Stimulated activated CD8-positive, alpha-beta memory T cell treated with anti-CD3 and anti-CD28 coated beads, Interleukin-4, amount 100 ng/mL, for 4 hours (primary cell): ENCODE measurements around the gene PROSER3.
"Not testable (repeated sequence)": the region's sequence is repeated elsewhere in the genome, so short reads cannot be mapped to it uniquely, and the experiment has no call there.

ENCODE experiments used
- DNase-seq, 2 donors: peaks; one replicate each; pipeline ENCODE4 v3.0.0-alpha.2; 2020; ENCODE audit warnings: low read depth in 2 of 2, low spot score in 1 of 2

The PROSER3 gene

GRCh38 chr19:35753634-35754369 is 4.2 kb upstream of the PROSER3 start:
- no peak for DNase-seq

DNA sequence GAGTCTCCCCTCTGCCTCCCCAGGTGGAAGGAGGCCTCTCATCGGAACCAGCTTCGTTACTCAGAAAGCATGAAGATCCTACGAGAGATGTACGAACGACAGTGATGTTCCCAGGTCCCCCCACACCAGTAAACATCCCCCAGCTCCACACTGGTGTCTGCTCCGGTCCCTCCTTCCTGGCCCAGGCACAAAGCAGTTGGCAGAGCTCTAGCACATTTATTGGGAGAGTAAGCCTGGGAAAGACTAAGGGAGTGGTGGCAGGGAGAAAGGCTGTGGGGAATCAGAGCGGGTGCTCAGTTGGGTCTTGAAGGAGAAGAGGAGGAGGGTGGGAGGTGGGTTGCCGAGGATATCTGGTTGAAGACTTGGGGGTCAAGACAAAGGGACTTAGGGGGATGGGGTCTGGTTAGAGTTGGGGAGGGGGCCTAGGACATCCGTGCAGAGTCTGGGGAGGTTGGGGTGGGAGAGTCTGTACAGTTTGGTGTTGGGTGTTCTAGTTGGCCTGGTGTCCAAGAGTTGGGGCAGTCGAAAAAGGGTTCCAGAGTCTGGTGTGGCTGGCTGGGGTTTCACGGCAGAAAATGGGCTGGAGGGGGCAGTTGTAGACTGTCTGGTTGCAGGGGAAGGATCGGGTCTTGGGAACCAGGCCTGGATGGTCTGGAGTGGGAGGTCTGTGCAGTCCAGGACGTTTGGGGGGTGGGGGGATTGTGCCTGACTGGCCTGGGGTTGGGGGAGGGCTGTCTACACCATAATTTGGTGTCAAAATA is 3.4 kb upstream of the PROSER3 start:
- no peak for DNase-seq

DNA sequence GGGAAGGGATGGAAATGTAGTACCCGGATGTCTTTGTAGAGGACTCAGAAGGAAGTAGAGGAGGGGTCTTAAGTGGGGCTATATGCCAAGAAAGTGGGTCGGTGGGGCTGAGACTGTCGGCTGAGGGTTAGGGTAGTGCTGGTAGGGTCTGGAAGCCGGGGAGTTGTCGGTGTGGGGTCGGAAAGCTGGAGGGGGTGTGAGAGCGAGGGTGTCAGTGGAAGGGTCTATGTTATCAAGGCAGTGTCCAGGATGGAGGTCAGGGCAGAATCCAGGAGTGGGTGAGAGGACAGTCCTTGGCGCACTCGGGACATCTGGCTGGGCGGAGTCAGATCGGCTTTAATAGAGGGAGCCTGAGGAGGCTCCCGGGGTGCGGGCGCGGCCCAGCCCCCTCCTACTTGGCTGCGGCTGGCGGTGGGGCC is 2.8 kb upstream of the PROSER3 start:
- DNase-seq = no peak

DNA sequence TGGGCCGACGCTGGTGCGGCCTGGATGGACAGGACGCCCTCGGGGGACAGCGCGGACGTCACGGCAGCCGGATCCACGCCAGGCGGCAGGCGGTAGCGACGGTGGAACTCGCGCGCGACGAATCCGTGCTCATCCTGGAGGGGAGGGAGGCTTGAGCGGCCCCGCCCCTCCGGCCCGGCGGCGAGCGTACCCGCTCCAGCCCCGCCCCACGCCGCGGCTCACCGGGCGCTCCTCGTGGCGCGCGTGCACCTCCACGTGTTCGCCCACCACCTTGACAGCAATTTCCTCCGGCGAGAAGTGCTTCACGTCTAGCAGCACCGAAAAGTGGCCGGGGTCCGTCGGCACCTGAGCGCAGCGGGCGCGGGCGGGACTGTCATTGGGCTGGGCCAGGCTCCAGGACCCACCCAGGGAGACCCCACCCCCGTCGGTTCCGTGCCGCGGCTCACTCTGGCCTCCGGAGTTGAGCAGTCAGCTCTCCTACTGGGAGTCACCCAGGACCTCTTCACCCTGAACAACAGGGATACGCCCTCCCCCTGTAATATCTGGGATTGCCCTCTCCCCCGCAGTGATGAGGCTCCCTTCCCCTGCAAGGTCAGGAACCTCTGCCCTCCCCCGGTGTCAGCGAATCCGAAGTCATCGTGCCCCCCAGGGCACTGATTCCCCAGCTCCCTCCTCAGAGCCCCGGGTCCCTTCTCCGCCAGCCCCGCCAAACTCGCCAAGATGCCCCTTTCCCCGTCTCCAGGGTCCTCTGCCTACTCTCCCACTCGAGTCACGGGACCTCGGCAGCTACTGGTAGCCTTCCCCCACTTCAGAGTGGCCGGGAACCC is 2.2 kb upstream of the PROSER3 start:
- DNase-seq = peak in 1 of 2 donors; percentile 41

DNA sequence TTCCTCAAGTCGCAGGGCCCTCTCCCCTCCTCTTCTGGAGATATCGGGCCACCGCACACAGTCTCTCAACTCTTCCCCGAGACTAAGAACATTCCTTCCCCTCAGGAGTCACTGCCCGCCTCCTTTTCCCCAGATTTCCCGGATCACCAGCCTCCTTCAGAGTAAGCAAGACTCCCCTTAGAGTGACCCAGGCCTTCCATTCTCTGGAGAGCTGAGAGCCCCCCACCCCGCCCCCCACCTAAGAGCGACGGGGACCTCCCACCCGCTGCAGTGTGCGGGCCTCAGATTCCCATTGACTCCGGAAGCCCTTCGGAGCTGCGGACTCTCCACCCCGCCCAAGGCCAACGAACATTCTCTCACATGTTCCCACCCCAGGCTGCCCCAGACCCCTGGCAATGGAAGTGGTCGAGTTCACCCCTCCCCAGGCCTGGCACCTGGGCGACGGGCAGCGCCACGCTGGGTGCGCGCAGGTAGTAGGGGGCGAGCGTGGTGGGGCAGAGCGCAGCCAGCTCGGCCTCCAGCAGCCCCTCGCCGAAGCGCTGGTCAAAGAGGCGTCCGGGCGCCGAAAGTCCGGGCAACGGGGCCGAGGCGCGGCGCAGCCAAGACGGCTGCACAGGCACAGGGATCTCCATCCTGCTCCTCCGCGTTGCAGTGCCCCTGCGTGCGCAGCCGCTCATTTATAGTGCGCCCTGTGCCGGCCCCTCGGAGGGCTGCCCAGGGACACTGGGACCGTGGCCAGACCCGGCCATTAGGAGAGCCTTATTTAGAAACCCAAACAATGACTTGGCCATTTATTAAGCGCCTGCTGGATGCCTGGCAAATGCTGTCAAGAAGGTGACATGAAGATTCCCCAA is 1.4 kb upstream of the PROSER3 start, which contains the start of gene HSPB6:
HSPB6 (minus strand) TSS at position 653 of the 854 bp plus-strand sequence; CDS start at position 632, 21 bp downstream.
- no peak for DNase-seq

GRCh38 chr19:35757231-35757748 is 686 bp upstream of the PROSER3 start:
- no peak for DNase-seq

GRCh38 chr19:35759697-35760096 is 1.7 kb downstream of the PROSER3 start:
- no peak for DNase-seq

- no peak for DNase-seq
Measured at GRCh38 chr19:35760711-35761349, 2.9 kb downstream of the PROSER3 start.

GRCh38 chr19:35764432-35765315 is 6.7 kb downstream of the PROSER3 start:
- no peak for DNase-seq

- DNase-seq = no peak
Measured at GRCh38 chr19:35766571-35767104, 8.7 kb downstream of the PROSER3 start.

DNA sequence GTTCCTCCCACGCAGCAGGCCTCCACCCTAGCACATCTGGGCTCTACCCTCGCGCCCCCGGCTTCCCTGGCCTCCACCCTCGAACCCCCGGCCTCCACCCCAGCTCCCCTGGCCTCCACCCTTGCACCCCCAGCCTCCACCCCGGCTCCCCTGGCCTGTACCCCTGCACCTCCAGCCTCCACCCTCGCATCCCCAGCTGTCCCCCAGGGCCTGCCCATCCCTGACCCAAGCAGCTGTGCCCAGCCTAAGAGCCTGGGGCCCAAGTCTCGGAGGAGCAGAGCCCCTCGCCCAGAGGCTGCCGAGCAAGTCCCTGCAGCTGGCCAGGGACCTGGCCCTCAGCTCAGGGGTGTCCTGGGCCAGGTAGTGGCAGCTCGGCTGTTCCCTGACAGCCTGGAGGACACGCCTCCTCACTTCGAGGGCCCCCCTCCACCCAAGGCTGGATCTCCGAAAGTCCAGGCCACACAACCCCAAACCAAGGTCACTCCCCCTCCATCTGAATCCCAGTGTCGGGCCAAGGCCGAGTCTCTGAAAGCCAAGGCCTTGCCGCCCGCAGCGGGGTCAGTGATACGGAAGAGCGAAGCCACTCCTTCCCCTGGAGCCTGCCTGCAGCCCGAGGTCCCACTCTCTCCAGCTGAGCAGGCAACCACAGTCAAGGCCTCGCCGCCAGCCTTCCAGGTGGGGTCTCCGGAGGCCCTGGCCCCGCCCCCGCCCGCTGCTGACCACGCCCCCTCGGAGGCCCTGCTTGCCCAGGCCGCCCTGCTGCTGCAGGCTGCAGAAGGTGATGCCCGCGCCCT is 9.5 kb downstream of the PROSER3 start:
- no peak for DNase-seq

DNA sequence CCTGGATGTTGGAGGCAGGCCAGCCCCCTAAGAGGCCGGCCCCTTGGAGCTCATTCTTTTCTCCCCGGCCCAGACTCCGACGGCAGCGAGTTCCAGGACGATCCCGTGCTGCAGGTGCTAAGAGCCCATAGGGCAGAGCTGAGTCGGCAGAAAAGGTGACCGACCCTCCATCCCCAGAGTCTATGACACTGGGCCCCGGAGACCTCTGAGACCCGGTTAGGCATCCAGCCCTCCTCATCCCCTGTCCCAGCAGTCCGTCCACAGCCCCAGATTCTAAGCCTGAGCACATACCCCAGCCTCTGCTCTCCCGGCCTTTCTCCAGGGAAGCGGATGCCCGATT is 10.1 kb downstream of the PROSER3 start:
- no peak for DNase-seq

GRCh38 chr19:35772362-35772761 is 14.4 kb downstream of the PROSER3 start:
- not testable (repeated sequence) for DNase-seq

GRCh38 chr19:35773020-35773806 is 15.2 kb downstream of the PROSER3 start:
- no peak for DNase-seq

- DNase-seq = no peak
Measured at GRCh38 chr19:35774274-35775045, 16.5 kb downstream of the PROSER3 start.

DNA sequence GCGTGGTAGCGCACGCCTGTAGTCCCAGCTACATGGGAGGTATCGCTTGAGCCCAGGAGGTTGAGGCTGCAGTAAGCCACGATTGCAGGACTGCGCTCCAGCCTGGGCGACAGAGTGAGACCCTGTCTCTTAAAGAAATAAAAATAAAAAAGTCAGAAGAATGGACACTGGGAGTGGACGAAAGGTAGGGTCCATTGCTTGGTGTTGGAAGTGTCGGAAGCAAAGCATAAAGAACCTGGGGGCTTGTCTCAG is 17.0 kb downstream of the PROSER3 start:
- DNase-seq = no peak
